Measurements from ENCODE around the gene TDRD7. TPM values are rescaled to one million over a fixed set of nuclear protein-coding genes. Genes with fewer than 3 reads are reported as not detected.

TDRD7 gene
- total RNA-seq, 1 experiment from 2014 or later = 22.0 TPM

- CTCF ChIA-PET = interaction anchor here (0.9 to 3.5 kb wide), 6 partner anchors 15 to 114 kb away, joined by 3 to 29 read pairs (median 4); no protein-coding TSS in a partner anchor
These were observed 90.5 kb downstream of the TDRD7 start for GRCh38 chr9:97502222-97502983.

GRCh38 chr9:97502984-97503861 is 91.3 kb downstream of the TDRD7 start:
- Mint-ChIP-seq H3K27ac (ENCODE audit: unreplicated experiment) (no peak overlapping the region), H3K4me3 (ENCODE audit: unreplicated experiment) (peak overlapping the region; percentile 73), H3K27me3 (ENCODE audit: insufficient read depth, unreplicated experiment) (peaks cover 19% of the 10 kb centered on the region), H3K4me1 (ENCODE audit: low read depth, unreplicated experiment) (no peaks in the 10 kb centered on the region), H3K36me3 (ENCODE audit: insufficient read depth, unreplicated experiment) (peaks cover 5% of the 10 kb centered on the region), H3K9me3 (ENCODE audit: unreplicated experiment) (no peaks in the 10 kb centered on the region)
- POLR2A ChIA-PET = no interaction called here
- TF ChIP-seq CTCF (IDR thresholded peaks at IDR 0.05; ENCODE audit: insufficient read depth in 1 of 2, low read depth in 1 of 2, low read length in 1 of 2, severe bottlenecking in 1 of 2, unreplicated experiment in 1 of 2) = no peak
- Histone ChIP-seq H3K9me3 (no peaks in the 10 kb centered on the region), H3K27me3 (replicated peaks; ENCODE audit: control insufficient read depth, insufficient read depth, low read length) (peaks cover 5% of the 10 kb centered on the region; the same call in 1 of the 2 replicates), H3K36me3 (ENCODE audit: control insufficient read depth, insufficient read depth, low read length) (no peaks in the 10 kb centered on the region), H3K4me1 (no peaks in the 10 kb centered on the region; the same call in 1 of the 2 replicates), H3K4me3 (ENCODE audit: low read depth, low read length) (no peak overlapping the region)
- CTCF ChIA-PET = interaction anchor here (1.4 to 3.5 kb wide), 3 partner anchors 16 to 95 kb away, joined by 4 to 29 read pairs (median 4); no protein-coding TSS in a partner anchor
- no peak for DNase-seq
- no TSS peak for BruUV-seq (replicated peaks)
- intact Hi-C loops (cut with micrococcal nuclease; ENCODE audit: unreplicated experiment) = loop anchor here (5.0 to 10.0 kb wide), 2 partner anchors 91 to 92 kb away; partner anchors contain the start of gene TDRD7

More at GRCh38 chr9:97502222-97502983, 90.5 kb downstream of the TDRD7 start:
- POLR2A ChIA-PET = interaction anchor here (1.3 kb wide), 1 partner anchor 131 kb away, joined by 11 read pairs; the partner anchor contains the start of genes NCBP1 and TSTD2
- BruUV-seq (replicated peaks) = no TSS peak
- H3K4me1 Mint-ChIP-seq (ENCODE audit: low read depth, unreplicated experiment) = no peaks in the 10 kb centered on the region
- peak overlapping the region; percentile 73 for H3K4me3 Mint-ChIP-seq (ENCODE audit: unreplicated experiment)
- H3K36me3 ChIP-seq (ENCODE audit: control insufficient read depth, insufficient read depth, low read length) = no peaks in the 10 kb centered on the region
- no peaks in the 10 kb centered on the region; the same call in 1 of the 2 replicates for H3K4me1 ChIP-seq
- no peaks in the 10 kb centered on the region for H3K9me3 ChIP-seq
- no peak for TF ChIP-seq CTCF (IDR thresholded peaks at IDR 0.05; ENCODE audit: insufficient read depth in 1 of 2, low read depth in 1 of 2, low read length in 1 of 2, severe bottlenecking in 1 of 2, unreplicated experiment in 1 of 2)
- H3K27me3 Mint-ChIP-seq (ENCODE audit: insufficient read depth, unreplicated experiment) = peaks cover 19% of the 10 kb centered on the region
- H3K27ac Mint-ChIP-seq (ENCODE audit: unreplicated experiment) = no peak overlapping the region
- H3K4me3 ChIP-seq (ENCODE audit: low read depth, low read length) = peak overlapping the region; percentile 61
- intact Hi-C loops (cut with micrococcal nuclease; ENCODE audit: unreplicated experiment) = loop anchor here (5.0 to 10.0 kb wide), 2 partner anchors 90 to 92 kb away; partner anchors contain the start of gene TDRD7
- peak in 1 of 2 experiments; percentile 16 for DNase-seq
- H3K27me3 ChIP-seq (replicated peaks; ENCODE audit: control insufficient read depth, insufficient read depth, low read length) = peaks cover 5% of the 10 kb centered on the region; the same call in 1 of the 2 replicates
- H3K9me3 Mint-ChIP-seq (ENCODE audit: unreplicated experiment) = no peaks in the 10 kb centered on the region
- H3K36me3 Mint-ChIP-seq (ENCODE audit: insufficient read depth, unreplicated experiment) = peaks cover 5% of the 10 kb centered on the region

GRCh38 chr9:97503862-97504210 is 91.9 kb downstream of the TDRD7 start:
- H3K27me3 Mint-ChIP-seq (ENCODE audit: insufficient read depth, unreplicated experiment) = peaks cover 19% of the 10 kb centered on the region
- H3K4me3 ChIP-seq (ENCODE audit: low read depth, low read length) = no peak overlapping the region
- no peaks in the 10 kb centered on the region for H3K9me3 ChIP-seq
- H3K4me1 Mint-ChIP-seq (ENCODE audit: low read depth, unreplicated experiment) = no peaks in the 10 kb centered on the region
- no peak overlapping the region for H3K4me3 Mint-ChIP-seq (ENCODE audit: unreplicated experiment)
- CTCF ChIA-PET = no interaction called here
- no peaks in the 10 kb centered on the region for H3K9me3 Mint-ChIP-seq (ENCODE audit: unreplicated experiment)
- no peak for DNase-seq
- peaks cover 5% of the 10 kb centered on the region; the same call in 1 of the 2 replicates for H3K27me3 ChIP-seq (replicated peaks; ENCODE audit: control insufficient read depth, insufficient read depth, low read length)
- no peak for TF ChIP-seq CTCF (IDR thresholded peaks at IDR 0.05; ENCODE audit: insufficient read depth in 1 of 2, low read depth in 1 of 2, low read length in 1 of 2, severe bottlenecking in 1 of 2, unreplicated experiment in 1 of 2)
- POLR2A ChIA-PET = no interaction called here
- no peak overlapping the region for H3K27ac Mint-ChIP-seq (ENCODE audit: unreplicated experiment)
- intact Hi-C loops (cut with micrococcal nuclease; ENCODE audit: unreplicated experiment) = loop anchor here (5.0 to 10.0 kb wide), 2 partner anchors 91 to 92 kb away; partner anchors contain the start of gene TDRD7
- H3K4me1 ChIP-seq = no peaks in the 10 kb centered on the region; the same call in 1 of the 2 replicates
- no peaks in the 10 kb centered on the region for H3K36me3 ChIP-seq (ENCODE audit: control insufficient read depth, insufficient read depth, low read length)
- BruUV-seq (replicated peaks) = no TSS peak
- H3K36me3 Mint-ChIP-seq (ENCODE audit: insufficient read depth, unreplicated experiment) = peaks cover 5% of the 10 kb centered on the region
